Endodermal cell (in vitro differentiated cells): ENCODE measurements around the gene NDUFV3. TPM values are rescaled to one million over a fixed set of nuclear protein-coding genes. Genes with fewer than 3 reads are reported as not detected.

Experiments
- DNase-seq: peaks from one replicate; pipeline ENCODE4 v3.0.0-alpha.2; 2017
- H3K27ac ChIP-seq: 2 replicates; pipeline ENCODE4 v1.5.1; 2013; ENCODE audit warnings: mild to moderate bottlenecking, low read depth, low read length, moderate library complexity
- H3K27me3 ChIP-seq: 2 replicates; pipeline ENCODE4 v1.6.1; 2013; ENCODE audit warnings: mild to moderate bottlenecking, low read length, moderate library complexity; ENCODE audit not compliant: insufficient read depth, control insufficient read depth, poor library complexity, severe bottlenecking
- H3K36me3 ChIP-seq: 2 replicates; pipeline ENCODE4 v1.7.0; 2013; ENCODE audit warnings: mild to moderate bottlenecking, low read length, moderate library complexity; ENCODE audit not compliant: control insufficient read depth, insufficient read depth
- H3K4me1 ChIP-seq: one replicate; pipeline ENCODE4 v1.7.0; 2013; ENCODE audit warnings: low read length; ENCODE audit not compliant: control insufficient read depth, insufficient read depth
- H3K4me3 ChIP-seq: 2 replicates; pipeline ENCODE4 v1.5.1; 2013; ENCODE audit warnings: mild to moderate bottlenecking, low read length, moderate library complexity
- H3K9ac ChIP-seq: 2 replicates; pipeline ENCODE4 v1.6.1; 2013; ENCODE audit warnings: mild to moderate bottlenecking, low read length, moderate library complexity; ENCODE audit not compliant: poor library complexity, severe bottlenecking; ENCODE audit errors: extremely low read depth
- H3K9me3 ChIP-seq: 2 replicates; pipeline ENCODE4 v1.6.1; 2013; ENCODE audit warnings: mild to moderate bottlenecking, low read length, moderate library complexity; ENCODE audit not compliant: control insufficient read depth
- H3K27ac Mint-ChIP-seq: 2 replicates; pipeline ENCODE4 v1.8.0; 2020; ENCODE audit warnings: mixed read lengths
- H3K27me3 Mint-ChIP-seq: 2 replicates; pipeline ENCODE4 v1.8.0; 2021; ENCODE audit warnings: mild to moderate bottlenecking, mixed read lengths; ENCODE audit not compliant: insufficient read depth
- H3K36me3 Mint-ChIP-seq: 2 replicates; pipeline ENCODE4 v1.8.0; 2020; ENCODE audit warnings: low read depth, mixed read lengths
- H3K4me1 Mint-ChIP-seq: 2 replicates; pipeline ENCODE4 v1.8.0; 2020; ENCODE audit warnings: mixed read lengths
- H3K4me3 Mint-ChIP-seq: 2 replicates; pipeline ENCODE4 v1.8.0; 2020; ENCODE audit warnings: mild to moderate bottlenecking, moderate library complexity, mixed read lengths
- H3K9me3 Mint-ChIP-seq: 2 replicates; pipeline ENCODE4 v1.8.0; 2020; ENCODE audit warnings: mild to moderate bottlenecking, mixed read lengths
- CTCF ChIP-seq: fragments of 200-600 bp; sonication (generic); conservative IDR thresholded peaks from 2 replicates; pipeline ENCODE4 v1.5.0; 2021; ENCODE audit warnings: antibody characterized with exemption, mild to moderate bottlenecking
- WGBS, 2 experiments: methylation state at CpG; one replicate each; pipeline versions ENCODE4 v1.1.5 to v1.1.7; 2013; ENCODE audit warnings: missing lambda C conversion rate in 2 of 2, mixed read lengths in 1 of 2; ENCODE audit not compliant: insufficient coverage in 1 of 2, insufficient read length in 1 of 2; 5-methylcytosine and 5-hydroxymethylcytosine counted together
- total RNA-seq, 2 donors: library from RNA; stranded (reverse); fragmentation: NEBNext Ultra II Directional in 1 of 2; extraction: Animal tissue kit (Norgen Biotek cat#: 25700) in 1 of 2; gene quantifications; 2 replicates in 1 of 2; 3 replicates in 1 of 2; pipeline ENCODE4 v1.2.1, GENCODE V29; 2021

The NDUFV3 gene
- total RNA-seq, 2 donors from 2014 or later = 25.8 to 27.2 TPM

GRCh38 chr21:42913476-42913875 lies 20.4 kb downstream of the NDUFV3 start:
- Histone ChIP-seq H3K27me3 (no peaks in the 10 kb centered on the region), H3K9me3 (no peaks in the 10 kb centered on the region), H3K4me1 (no peaks in the 10 kb centered on the region), H3K9ac (no peak overlapping the region), H3K4me3 (no peak overlapping the region), H3K27ac (no peak overlapping the region), H3K36me3 (peaks cover 35% of the 10 kb centered on the region)
- no peaks in the 10 kb centered on the region for H3K9me3 Mint-ChIP-seq
- 83% methylated on average over 7 of the region's 7 CpGs for WGBS, 2 experiments
- no peak overlapping the region for H3K4me3 Mint-ChIP-seq
- H3K27me3 Mint-ChIP-seq = no peaks in the 10 kb centered on the region
- TF ChIP-seq CTCF = no peak
- H3K4me1 Mint-ChIP-seq = no peaks in the 10 kb centered on the region
- H3K27ac Mint-ChIP-seq = peak overlapping the region; percentile 73
- peaks cover 37% of the 10 kb centered on the region for H3K36me3 Mint-ChIP-seq
- no peak for DNase-seq

GRCh38 chr21:42918291-42918690 lies 25.2 kb downstream of the NDUFV3 start:
- Histone ChIP-seq H3K4me3 (no peak overlapping the region), H3K27me3 (no peaks in the 10 kb centered on the region), H3K4me1 (peaks cover 6% of the 10 kb centered on the region), H3K36me3 (peaks cover 10% of the 10 kb centered on the region), H3K9ac (no peak overlapping the region), H3K27ac (no peak overlapping the region), H3K9me3 (no peaks in the 10 kb centered on the region)
- no peak for DNase-seq
- no peaks in the 10 kb centered on the region for H3K27me3 Mint-ChIP-seq
- H3K36me3 Mint-ChIP-seq = peaks cover 20% of the 10 kb centered on the region
- no peak overlapping the region for H3K4me3 Mint-ChIP-seq
- no peaks in the 10 kb centered on the region for H3K9me3 Mint-ChIP-seq
- TF ChIP-seq CTCF = no peak
- 97 to 100% methylated on average over 1 to 6 of the region's 6 CpGs for WGBS, 2 experiments
- peaks cover 5% of the 10 kb centered on the region for H3K4me1 Mint-ChIP-seq
- H3K27ac Mint-ChIP-seq = no peak overlapping the region

GRCh38 chr21:42921927-42922326 lies 28.8 kb downstream of the NDUFV3 start:
- Mint-ChIP-seq H3K4me1 (peaks cover 21% of the 10 kb centered on the region), H3K27me3 (no peaks in the 10 kb centered on the region), H3K9me3 (peaks cover under 1% of the 10 kb centered on the region), H3K4me3 (no peak overlapping the region), H3K27ac (no peak overlapping the region), H3K36me3 (peaks cover 15% of the 10 kb centered on the region)
- no peak overlapping the region for H3K4me3 ChIP-seq
- H3K27ac ChIP-seq = no peak overlapping the region
- H3K36me3 ChIP-seq = peaks cover 6% of the 10 kb centered on the region
- no peak overlapping the region for H3K9ac ChIP-seq
- H3K27me3 ChIP-seq = no peaks in the 10 kb centered on the region
- TF ChIP-seq CTCF = no peak
- DNase-seq = no peak
- H3K4me1 ChIP-seq = peaks cover 10% of the 10 kb centered on the region
- WGBS, 2 experiments = 91 to 96% methylated on average over 3 to 4 of the region's 4 CpGs
- no peaks in the 10 kb centered on the region for H3K9me3 ChIP-seq
